ENCODE results near the gene IKBKE.
"Not testable (repeated sequence)": the region's sequence is repeated elsewhere in the genome, so short reads cannot be mapped to it uniquely, and the experiment has no call there.

IKBKE gene

DNA sequence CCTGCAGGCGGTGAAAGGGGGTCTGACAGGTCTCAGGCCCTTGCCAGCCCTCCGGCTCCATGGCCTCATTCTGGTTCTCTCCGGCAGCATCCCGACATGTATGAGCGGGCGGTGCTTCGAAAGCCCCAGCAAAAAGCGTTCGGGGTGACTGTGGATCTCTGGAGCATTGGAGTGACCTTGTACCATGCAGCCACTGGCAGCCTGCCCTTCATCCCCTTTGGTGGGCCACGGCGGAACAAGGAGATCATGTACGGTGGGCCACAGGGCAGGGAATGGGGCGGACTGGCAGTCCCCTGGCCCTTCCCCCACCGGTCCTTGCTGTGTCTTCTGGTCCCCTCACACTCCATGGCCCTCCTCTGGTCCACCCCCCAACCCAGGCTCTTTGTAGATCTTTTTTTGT is 6.3 kb downstream of the IKBKE start:
- DNase-seq, result no peak

DNA sequence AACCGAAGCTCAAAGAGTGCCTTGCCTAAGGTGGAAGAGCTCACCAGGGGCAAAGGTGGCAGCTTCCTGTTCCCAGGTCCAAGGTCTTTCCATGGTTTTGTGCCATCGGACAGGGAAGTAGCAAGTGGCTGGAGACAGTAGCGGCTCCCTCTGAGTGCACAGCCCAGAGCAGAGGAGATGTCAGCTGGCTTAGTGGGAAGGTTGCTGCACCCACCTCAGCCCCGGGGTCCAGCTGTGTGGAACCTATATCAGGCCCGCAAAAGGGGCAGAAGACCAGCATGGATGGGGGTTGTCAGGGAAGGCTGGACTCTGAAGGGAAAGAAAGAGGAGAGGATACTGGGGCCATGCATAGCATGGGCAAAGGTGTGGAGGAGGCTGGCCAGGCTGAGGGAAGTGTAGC is 6.8 kb downstream of the IKBKE start:
- DNase-seq, result no peak

DNA sequence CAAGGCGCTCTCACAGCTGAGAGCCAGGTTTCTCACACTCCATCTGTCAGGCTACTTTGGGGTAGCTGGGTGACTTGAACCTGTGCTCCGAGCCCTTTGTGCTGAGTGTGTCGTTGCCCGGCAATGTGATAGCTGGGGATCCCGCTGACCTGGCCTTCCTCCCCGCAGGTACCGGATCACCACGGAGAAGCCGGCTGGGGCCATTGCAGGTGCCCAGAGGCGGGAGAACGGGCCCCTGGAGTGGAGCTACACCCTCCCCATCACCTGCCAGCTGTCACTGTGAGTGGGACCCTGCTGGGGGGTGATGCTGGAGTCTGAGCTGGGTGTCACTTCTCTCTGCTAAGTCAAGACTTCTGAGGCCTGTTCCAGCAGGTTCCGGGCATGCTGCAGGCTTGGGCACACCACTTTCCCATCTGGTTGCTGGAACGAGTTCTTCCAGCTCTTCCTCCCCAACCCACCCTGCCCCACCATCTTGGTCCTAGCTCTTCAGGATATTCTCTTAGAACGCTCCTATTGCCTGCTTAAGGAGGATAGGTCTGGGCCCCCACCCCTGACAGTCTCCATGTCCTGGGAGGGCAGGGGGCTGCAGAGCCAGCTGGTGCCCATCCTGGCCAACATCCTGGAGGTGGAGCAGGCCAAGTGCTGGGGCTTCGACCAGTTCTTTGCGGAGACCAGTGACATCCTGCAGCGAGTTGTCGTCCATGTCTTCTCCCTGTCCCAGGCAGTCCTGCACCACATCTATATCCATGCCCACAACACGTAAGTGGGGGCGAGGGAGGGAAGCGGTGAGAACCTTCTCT is 7.5 kb downstream of the IKBKE start:
- no peak for DNase-seq

DNA sequence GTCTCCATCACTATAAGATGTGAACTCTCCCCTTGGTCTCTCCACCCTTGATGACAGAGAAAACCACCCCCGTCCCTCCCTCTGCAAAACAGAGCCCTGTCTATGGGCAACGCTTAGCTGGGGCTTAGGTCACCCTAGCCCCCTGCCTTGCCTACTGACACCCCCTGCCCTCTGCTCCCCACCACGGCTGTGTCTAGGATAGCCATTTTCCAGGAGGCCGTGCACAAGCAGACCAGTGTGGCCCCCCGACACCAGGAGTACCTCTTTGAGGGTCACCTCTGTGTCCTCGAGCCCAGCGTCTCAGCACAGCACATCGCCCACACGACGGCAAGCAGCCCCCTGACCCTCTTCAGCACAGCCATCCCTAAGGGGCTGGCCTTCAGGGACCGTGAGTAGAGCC is 8.5 kb downstream of the IKBKE start:
- DNase-seq, result no peak

DNA sequence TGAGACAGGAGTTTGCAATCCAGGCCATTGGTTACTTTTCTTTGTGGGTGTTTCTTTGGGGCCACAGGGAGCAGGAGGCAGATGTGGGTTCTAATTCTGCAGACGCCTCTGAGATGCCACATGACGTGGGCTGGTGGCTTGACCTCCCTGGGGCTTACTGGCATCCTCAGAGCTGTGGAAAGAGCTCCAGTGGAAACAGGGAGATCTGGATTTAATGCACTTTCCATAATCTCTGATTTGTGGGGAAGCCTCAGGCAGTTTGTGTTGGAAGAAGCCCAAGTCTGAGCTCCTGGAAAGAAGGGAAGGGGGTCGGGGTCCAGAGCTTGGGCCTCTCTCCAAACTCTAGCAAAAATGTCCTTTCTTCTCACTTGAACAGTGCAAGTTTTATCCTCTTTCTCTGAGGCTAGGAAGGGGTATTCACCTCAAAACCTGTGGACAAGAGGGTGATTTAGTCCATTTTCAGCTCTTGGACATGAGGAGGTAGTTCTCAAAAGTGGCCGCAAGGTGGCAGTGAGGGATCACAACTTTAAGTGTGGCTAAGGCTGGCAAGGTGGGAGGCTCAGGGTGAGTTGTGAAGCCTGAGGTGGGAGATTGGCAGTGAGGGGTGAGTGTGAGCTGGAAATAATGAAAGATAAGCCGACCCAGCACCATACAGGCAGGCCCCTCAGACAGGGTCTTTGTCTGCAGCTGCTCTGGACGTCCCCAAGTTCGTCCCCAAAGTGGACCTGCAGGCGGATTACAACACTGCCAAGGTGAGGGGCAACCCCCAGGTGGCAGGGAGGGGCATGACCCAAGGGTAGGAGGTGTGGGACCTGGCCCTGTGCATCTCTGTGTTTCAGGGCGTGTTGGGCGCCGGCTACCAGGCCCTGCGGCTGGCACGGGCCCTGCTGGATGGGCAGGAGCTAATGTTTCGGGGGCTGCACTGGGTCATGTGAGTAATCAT is 9.2 kb downstream of the IKBKE start:
- DNase-seq, result peak; percentile 83

DNA sequence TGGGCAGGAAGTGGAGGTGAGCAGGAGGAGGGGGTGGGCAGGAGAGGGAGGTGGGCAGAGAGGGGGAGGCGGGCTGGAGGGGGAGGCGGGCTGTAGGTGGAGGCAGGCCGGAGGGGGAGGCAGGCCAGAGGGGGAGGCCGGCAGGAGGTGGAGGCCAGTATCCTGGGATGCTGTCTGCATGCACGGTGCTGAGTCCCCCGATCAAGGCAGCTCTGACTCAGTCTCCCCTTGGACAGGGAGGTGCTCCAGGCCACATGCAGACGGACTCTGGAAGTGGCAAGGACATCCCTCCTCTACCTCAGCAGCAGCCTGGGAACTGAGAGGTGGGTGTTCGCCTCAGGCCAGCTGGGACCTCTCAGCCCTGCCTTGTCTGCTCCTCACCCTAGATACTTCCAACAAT is 9.9 kb downstream of the IKBKE start:
- no peak for DNase-seq

DNA sequence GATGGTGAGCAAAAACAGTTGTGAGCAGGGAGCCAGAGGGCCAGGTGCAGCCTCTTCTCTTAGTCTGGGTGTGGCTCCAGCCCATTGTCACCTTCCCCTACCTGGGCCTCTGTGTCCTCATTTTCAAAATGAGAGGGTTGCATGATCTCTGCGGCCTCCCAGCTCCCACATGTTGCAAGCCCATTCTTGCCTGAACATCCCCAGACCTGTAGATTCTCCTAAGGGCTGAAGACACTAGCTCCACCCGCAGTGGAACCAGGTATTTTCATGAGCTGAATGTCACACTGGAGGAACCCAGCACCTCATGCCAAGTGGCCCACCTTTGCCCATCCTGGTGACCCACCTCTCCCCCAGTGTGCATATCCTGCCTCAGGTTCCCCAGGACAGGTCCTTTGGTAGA is 12.3 kb downstream of the IKBKE start:
- DNase-seq, result no peak

DNA sequence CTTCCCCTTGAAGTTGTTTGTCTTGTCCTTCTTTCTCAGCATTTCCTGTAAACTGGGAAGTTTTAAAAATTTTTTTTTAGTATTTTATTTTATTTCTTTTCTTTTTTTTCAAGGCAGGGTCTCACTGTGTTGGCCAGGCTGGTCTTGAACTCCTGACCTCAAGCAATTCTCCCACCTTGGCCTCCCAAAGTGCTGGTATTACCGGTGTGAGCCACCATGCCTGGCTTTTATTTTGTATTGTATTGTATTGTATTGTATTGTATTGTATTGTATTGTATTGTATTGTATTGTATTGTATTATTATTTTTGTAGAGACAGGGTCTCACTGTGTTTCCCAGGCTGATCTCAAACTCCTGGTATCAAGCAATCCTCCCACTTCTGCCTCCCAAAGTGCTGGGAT is 13.6 kb downstream of the IKBKE start:
- DNase-seq, result not testable (repeated sequence)

DNA sequence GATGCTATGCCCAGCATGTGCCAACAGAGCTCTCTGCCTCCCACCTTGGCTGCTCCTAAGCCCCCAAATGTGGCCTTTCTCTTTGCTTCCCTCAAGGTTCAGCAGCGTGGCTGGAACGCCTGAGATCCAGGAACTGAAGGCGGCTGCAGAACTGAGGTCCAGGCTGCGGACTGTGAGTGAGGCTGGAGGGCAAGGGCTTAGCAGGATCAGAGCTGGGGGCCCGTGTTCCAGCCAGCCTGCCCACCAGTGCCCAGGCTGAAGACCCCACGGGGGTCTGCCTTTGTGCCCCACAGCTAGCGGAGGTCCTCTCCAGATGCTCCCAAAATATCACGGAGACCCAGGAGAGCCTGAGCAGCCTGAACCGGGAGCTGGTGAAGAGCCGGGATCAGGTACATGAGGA is 14.6 kb downstream of the IKBKE start:
- DNase-seq, result no peak

DNA sequence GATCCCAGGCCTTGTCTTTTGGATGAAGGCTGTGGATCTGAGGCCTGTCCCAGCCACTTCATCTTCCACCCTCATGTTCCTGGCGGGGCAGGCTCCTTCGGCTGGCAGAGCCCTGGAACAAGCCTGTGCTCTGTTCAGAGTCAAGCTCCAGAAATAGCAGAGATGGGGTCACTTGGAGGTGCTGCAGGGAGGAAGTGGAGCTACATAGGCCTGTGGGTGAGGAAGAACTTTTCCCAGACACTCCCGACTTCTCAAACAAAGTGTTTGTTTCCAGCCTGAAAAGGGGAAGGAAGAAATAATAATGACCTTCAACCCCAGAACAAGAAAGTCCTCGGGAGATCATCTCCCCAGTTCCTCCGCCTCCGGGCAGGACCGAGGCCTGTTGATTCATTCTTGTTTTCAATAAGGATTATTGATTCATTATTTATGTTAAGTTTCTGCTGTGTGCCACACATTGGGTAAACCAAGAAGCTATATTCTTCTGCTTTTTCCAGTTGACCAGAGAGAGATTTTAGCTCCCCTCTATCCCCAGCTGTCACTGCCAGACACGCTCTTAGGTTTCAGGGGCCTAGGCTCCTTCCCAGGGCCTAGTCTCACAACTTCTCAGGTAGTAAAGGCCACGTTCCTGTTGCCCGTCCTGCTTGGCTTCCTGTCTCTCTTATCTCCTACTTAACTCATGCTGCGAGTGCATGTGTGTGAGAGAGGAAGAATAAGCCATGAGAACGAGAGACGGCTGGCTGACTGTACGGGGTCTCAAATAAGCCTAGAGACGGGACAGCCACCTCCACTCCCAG is 16.9 kb downstream of the IKBKE start:
- DNase-seq, result no peak

DNA sequence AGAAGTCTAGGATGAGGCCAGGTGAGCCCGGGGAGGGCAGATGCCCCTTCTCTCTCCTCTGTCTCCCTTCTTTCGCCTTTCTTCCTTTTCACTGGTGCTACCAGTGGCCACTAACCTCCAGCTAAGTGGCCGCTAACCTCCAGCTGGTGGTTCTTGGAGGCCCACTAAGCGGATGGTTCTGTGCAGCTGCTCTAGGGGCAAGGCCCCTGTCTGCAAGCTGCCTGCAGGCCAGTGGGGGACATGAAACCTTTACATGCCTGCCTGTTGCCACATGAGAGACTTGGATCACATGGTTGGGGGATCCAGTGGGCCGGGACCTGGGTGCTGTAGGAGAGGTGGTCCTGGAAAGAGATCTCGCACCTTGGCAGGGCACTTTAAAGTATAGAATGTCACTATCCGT is 17.7 kb downstream of the IKBKE start:
- DNase-seq, result no peak

DNA sequence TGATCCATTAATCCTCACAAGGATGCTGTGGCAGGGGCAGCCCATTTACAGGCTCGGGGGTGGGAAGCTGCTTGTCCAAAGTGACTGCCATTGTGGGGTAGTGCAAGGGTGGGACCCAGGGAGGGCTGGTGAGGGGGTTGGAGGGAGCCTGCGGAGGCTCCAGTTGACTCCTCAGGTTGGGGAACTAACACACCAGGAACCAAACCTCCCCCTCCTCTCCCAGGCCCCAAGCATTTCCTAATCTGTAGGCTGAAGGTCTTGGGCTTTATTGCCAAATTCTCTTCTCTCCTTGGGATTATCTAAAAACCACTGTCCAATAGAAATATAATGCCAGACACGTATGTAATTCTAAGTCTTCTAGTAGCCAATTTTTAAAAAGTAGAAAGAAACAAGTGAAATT is 18.2 kb downstream of the IKBKE start:
- no peak for DNase-seq

DNA sequence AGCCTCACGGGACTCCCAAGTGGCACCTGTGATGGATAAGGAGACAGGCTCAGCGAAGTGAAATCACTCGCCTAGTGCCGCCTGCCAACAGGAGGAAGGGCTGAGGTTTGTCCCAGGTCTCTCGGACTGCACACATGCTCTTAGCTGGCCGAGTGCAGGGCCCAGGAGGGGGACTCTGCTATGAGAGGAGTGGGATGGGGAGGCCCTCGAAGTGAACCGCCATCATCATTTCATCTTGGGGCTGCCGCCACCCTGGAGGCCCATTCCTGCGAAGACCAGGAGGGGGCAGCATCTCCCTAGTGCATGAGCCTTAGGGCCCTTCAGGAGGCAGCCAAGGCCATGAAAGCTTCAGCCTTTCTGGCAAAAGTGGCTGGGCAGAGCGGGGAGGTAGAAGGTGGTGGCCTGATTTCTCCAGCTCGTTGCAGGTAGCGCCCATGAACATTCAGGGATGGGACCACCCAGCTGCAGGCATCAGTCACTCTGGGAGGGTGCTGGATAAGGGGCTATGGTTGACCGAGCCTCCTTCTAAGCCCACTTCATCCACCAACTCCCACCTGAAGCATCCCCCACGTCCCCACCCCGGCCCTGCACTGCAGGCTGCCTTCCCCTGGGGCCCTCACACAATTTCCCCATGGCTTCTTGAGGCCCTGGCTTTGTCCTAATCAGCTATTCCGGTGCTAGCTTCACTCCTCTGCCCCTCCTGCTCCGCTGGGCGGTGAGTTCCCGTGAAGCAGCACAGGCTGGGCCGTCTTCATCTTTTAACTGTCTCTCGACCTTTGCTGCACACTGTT is 19.9 kb downstream of the IKBKE start:
- DNase-seq, result peak; percentile 68

DNA sequence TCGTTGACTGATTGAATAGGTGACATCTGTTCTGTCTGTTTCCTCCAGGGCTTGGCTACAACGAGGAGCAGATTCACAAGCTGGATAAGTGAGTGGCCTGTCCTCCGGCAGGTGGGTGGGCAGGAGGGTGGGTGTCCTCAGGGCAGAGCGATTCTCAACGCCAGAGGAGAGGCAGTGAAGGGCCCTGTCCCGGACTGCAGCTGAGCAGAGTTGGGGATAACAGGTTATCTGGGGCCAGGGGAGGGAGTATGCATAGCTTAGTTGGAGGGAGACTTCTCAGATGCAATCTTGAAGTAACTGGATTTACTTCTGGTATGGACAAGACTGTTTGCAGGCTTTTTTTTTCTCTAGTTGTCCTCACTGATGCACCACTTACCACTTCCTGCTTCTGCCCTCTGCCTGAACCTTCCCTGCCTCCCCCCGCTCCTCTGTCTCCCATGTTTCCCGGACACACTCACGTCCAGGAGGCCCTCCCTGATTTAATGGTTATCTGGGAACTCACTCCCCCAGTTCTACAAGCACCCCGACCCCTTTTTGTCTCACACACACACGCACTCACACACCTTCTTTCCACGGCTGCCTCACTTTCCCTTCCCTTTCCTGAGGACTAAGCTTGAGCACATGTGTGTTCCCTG is 20.6 kb downstream of the IKBKE start:
- peak; percentile 21 for DNase-seq

DNA sequence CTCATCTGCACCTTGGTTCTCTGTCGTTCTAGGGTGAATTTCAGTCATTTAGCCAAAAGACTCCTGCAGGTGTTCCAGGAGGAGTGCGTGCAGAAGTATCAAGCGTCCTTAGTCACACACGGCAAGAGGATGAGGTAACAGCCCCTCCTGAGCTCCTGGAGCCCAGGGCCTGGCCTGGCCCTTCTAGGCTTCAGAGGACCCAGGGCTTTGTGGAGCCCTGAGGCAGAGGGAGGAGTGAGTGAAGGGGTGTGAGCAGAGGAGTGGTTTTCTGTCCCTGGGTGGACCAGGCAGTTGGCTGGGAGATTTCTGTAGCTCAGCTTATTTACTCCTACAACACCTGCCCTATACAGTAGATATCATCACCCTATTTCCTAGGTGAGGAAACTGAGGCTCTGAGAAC is 21.3 kb downstream of the IKBKE start:
- no peak for DNase-seq

DNA sequence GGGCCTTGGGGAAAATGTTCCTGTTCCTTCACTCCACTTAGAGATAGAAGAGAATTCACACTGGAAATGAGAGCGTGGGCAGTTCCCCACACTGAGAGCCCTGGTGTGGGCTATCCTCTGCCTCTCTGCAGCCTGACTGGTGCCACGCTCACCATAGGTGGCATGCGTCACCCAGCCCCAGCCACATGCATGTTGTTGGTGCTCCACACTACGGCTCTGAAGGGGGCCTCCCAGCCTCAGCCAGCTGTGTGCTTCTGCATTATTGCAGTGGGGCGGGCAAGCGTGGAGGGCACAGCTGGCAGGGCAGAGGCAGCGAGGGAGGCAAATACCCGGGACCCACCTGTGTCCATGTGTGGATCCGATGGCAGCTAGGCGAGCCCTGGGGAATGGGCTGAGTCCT is 22.3 kb downstream of the IKBKE start:
- no peak for DNase-seq

DNA sequence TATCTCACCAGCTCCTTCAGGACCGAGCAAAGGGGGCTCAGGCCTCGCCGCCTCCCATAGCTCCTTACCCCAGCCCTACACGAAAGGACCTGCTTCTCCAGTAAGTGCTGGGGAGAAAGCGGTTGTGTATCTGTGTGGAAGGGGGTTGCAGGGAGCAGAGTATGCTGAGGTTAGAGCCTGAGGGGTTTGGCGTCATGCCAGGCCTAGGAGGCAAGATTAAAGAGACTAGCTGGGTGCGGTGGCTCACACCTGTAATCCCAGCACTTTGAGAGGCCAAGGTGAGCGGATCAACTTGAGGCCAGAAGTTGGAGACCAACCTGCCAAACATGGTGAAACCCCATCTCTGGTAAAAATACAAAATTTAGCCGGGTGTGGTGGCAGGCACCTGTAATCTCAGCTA is 23.0 kb downstream of the IKBKE start:
- DNase-seq, result no peak

DNA sequence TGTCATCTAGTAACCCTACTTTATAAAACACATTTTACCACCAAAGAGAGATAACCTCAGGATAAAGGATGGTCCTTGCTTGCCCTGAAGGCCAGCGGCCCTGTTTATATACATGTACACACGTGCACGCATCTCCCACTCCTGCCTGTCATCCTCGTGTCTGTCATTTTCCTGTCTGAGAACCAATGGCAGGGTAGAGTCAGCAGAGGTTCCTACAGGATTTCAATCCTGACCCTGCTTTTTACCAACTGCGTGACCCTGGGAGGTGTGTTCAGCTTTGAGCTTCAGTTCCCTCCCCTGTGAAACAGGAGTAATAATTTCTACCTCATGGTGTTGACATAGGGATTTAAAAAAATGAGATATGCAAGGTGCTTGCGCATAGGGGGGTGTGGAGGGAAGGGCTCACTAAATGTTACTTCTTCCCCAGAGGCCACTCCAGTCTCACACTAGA is 24.8 kb downstream of the IKBKE start:
- DNase-seq, result no peak

DNA sequence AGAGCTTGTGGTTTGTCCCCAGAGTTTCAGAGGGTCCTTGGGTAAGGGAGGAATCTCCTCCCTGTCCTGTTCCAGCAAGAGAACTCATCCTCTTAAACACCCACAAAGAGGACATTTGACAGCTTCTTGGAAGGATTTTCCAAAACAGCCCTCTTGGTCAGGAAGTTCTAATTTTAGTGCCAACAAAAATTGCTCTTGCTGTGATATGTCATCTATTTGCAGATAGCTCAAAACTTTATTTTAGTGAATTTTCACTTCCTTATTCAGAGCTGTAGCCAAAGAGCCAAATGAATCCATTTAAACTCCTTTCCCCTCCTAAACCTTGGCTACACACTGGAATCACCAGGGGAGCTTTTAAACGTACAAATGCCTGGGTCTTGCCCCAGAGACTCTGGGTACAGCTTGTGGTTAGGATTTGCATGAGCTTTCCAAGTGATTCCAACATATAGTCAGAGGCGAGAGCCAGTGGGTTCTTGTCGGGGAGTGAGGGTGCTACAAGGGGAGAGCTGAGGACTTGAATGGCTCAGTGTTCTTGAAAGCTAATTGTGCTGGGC is 25.3 kb downstream of the IKBKE start:
- no peak for DNase-seq

DNA sequence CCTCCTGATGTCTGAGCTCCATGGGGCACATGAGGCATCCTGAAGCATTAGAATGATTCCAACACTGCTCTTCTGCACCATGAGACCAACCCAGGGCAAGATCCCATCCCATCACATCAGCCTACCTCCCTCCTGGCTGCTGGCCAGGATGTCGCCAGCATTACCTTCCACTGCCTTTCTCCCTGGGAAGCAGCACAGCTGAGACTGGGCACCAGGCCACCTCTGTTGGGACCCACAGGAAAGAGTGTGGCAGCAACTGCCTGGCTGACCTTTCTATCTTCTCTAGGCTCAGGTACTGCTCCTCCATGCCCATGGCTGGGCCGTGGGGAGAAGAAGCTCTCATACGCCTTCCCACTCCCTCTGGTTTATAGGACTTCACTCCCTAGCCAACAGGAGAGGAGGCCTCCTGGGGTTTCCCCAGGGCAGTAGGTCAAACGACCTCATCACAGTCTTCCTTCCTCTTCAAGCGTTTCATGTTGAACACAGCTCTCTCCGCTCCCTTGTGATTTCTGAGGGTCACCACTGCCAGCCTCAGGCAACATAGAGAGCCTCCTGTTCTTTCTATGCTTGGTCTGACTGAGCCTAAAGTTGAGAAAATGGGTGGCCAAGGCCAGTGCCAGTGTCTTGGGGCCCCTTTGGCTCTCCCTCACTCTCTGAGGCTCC is 26.0 kb downstream of the IKBKE start:
- DNase-seq, result peak; percentile 29

DNA sequence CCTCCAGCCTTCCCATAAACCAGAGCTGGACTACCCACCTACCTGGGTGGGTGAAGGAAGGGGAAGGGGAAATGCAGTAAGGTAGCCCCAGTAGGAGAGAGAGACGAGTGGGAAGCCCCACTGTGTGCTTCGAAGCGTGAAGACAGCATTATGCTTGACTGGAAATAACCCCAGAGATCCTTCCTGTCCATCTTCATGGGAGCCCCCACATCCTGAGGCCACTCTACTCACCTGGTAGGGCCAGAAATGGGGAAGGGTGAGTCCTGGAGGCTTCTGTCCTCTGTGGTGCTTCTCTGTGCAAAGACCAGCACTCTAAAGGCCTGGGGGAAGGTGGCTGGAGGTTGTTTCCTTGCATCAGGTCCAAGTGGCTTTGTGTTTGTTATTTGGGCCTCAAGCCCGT is 27.1 kb downstream of the IKBKE start:
- DNase-seq, result no peak
